Chondrocyte (in vitro differentiated cells): ENCODE data around the gene MRPS25. TPM values are rescaled to one million over a fixed set of nuclear protein-coding genes. Genes with fewer than 3 reads are reported as not detected.

Source experiments
- DNase-seq: peaks from one replicate; pipeline ENCODE4 v3.0.0; 2021; ENCODE audit warnings: mixed read lengths, low spot score
- H3K27ac Mint-ChIP-seq: one replicate; pipeline ENCODE4 v1.8.0; 2021; ENCODE audit warnings: mild to moderate bottlenecking, moderate library complexity, mixed read lengths; ENCODE audit not compliant: unreplicated experiment
- H3K27me3 Mint-ChIP-seq: 2 replicates; pipeline ENCODE4 v1.8.0; 2021; ENCODE audit warnings: low read depth, mixed read lengths
- H3K36me3 Mint-ChIP-seq: 2 replicates; pipeline ENCODE4 v1.8.0; 2021; ENCODE audit warnings: low read depth, mixed read lengths
- H3K4me1 Mint-ChIP-seq: 2 replicates; pipeline ENCODE4 v1.8.0; 2021; ENCODE audit warnings: low read depth, mild to moderate bottlenecking, mixed read lengths
- H3K4me3 Mint-ChIP-seq: one replicate; pipeline ENCODE4 v1.8.0; 2021; ENCODE audit warnings: mild to moderate bottlenecking, moderate library complexity, mixed read lengths; ENCODE audit not compliant: unreplicated experiment
- H3K9me3 Mint-ChIP-seq: 2 replicates; pipeline ENCODE4 v1.8.0; 2021; ENCODE audit warnings: low read depth, mixed read lengths
- total RNA-seq: library from RNA; stranded (reverse); gene quantifications from 3 replicates; pipeline ENCODE4 v1.2.1, GENCODE V29; 2021
- TF ChIP-seq, protein P1 (sequence below): fragments of 200-600 bp; sonication (generic); IDR thresholded peaks from 2 replicates; pipeline ENCODE4 v1.5.0; 2021; ENCODE audit warnings: antibody characterized with exemption, mild to moderate bottlenecking, moderate library complexity

Gene MRPS25
- total RNA-seq, 1 donor from 2014 or later, result 29.5 TPM

DNA sequence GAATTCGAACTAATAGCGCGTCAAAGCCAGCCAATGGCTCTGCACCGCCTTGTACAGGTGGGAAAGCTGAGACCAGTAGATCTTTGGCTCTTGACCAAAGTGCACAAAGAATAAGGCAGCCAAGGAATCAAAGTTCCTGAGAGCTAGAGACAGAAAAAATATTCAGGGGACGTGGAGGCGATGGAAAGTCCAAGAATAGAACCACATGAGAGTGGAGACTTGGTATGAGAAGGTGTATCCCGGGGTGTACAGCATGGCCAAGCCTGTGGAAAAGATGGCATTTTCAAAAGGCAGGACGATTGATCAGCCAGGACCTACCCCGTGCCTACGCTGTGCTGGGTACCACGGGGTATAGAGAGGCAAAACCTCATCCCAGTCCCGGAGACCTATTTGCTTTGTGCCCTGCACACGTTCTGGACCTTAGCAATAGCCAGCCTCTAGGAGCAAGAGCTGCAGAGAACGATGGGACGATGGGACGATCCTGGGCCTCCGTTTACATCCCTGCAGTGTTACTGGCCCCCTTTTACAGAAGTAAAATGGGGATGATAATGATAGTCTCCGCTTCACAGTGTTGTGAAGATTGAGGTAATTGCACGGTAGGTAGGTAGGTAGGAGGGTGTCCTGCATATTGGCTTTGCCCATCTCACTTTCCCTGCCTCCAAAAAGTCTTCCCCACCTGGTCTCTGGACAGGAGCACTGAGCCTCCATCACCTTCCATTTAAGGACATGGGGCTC lies 34.4 kb upstream of the MRPS25 start:
- H3K27me3 Mint-ChIP-seq, result no peaks in the 10 kb centered on the region
- no peak for DNase-seq
- peaks cover 5% of the 10 kb centered on the region for H3K36me3 Mint-ChIP-seq
- TF ChIP-seq, protein P1, sequence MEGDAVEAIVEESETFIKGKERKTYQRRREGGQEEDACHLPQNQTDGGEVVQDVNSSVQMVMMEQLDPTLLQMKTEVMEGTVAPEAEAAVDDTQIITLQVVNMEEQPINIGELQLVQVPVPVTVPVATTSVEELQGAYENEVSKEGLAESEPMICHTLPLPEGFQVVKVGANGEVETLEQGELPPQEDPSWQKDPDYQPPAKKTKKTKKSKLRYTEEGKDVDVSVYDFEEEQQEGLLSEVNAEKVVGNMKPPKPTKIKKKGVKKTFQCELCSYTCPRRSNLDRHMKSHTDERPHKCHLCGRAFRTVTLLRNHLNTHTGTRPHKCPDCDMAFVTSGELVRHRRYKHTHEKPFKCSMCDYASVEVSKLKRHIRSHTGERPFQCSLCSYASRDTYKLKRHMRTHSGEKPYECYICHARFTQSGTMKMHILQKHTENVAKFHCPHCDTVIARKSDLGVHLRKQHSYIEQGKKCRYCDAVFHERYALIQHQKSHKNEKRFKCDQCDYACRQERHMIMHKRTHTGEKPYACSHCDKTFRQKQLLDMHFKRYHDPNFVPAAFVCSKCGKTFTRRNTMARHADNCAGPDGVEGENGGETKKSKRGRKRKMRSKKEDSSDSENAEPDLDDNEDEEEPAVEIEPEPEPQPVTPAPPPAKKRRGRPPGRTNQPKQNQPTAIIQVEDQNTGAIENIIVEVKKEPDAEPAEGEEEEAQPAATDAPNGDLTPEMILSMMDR, result no peak
- H3K9me3 Mint-ChIP-seq, result no peaks in the 10 kb centered on the region
- H3K27ac Mint-ChIP-seq, result peak overlapping the region; percentile 96
- H3K4me1 Mint-ChIP-seq, result peaks cover 47% of the 10 kb centered on the region
- peak overlapping the region; percentile 93 for H3K4me3 Mint-ChIP-seq

DNA sequence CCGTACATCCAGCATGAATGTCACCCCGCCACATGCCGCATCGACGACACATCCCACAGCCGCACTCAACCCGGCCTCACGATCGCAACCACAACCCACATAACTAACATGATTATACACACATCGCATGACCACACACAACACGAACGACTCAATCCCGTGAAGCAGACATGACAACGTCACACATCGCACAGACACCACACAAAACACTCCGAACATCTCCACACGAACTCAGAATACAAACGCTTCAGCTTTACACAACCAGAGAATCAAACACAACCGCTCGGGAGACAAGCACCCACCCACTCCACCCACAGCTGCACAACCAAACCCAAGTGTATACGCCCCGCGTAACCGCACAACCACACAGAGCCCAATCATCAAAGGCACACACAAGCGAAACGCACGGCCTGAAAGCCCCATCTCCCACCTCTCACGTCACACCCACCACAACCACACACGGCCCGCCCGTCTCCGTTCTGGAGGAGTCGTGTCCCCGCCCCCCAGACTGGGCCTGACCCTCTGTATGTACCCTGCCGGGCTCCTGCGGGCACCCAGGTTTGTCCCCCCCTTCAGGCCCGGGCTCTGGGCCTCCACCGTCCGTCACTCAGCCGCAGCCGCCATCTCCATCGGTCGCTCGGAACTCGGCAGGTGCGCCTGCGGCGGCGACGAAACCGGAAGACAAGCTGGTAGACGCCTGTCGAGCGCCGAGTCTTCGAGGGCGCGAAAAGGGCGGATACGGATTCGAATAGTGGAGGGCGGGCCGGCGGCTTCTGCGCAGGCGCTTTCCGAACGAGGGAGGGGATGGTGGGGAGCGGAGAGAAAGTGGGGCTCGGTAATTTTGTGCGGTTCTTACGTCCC lies 33.6 kb upstream of the MRPS25 start, which contains the start of gene RBSN:
Gene RBSN, minus strand, starts transcription at position 646 of the 861 bp plus-strand sequence. CDS start 3,028 bp downstream, outside the sequence.
- Mint-ChIP-seq H3K27me3 (no peaks in the 10 kb centered on the region), H3K9me3 (no peaks in the 10 kb centered on the region), H3K36me3 (peaks cover 5% of the 10 kb centered on the region)

DNA sequence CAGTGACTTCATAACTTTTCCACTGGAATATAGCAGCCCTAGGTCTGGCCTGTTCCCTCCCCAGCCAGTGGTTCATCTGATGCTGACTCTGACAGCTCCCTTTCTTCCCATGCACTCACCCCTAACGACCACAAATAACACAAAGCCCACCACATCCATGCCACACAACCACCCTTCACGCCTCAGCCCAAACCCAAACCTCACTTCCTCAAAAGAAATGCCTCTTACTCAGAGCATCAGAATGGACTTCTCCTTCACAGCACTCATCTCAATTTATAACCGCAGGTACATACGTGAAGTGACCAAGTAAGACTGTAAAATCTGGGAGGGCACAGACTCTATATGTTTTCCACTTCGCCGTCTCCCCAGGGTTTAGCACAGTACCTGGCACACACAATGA lies 32.8 kb upstream of the MRPS25 start:
- Mint-ChIP-seq H3K27ac (peak overlapping the region; percentile 96), H3K4me1 (peaks cover 46% of the 10 kb centered on the region), H3K4me3 (peak overlapping the region; percentile 93), H3K36me3 (peaks cover 5% of the 10 kb centered on the region), H3K27me3 (no peaks in the 10 kb centered on the region), H3K9me3 (no peaks in the 10 kb centered on the region)
- DNase-seq, result no peak
- TF ChIP-seq, protein P1, result no peak

More for the DNA sequence above, 33.6 kb upstream of the MRPS25 start, which contains the start of gene RBSN:
- peak; percentile 98 for DNase-seq
- H3K4me3 Mint-ChIP-seq, result peak within 1 kb of the TSS; percentile 93
- peak within 1 kb of the TSS; percentile 96 for H3K27ac Mint-ChIP-seq
- peaks cover 47% of the 10 kb centered on the region for H3K4me1 Mint-ChIP-seq
- TF ChIP-seq, protein P1, result no peak

DNA sequence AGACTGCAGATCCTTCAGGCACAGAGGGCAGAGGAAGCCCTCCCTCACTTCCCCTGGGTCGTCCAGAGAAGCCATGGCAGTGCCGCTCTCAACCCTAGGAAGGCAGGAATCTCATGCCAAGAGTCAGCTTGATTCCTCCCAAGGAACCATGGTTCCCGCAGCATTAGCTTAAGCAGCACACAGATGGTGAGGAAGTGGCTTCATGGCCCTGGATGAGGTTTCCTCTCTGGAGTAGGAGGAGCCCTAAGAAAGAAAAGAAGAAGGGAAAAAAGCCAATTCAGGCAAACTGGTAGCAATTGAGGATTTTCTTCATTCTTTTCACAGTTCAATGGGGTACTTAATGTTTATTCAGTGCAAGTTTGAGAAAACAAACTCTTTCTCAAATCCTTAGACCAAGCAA lies 30.9 kb upstream of the MRPS25 start:
- Mint-ChIP-seq H3K27me3 (no peaks in the 10 kb centered on the region), H3K9me3 (no peaks in the 10 kb centered on the region), H3K4me3 (no peak overlapping the region), H3K27ac (no peak overlapping the region), H3K36me3 (peaks cover 5% of the 10 kb centered on the region), H3K4me1 (peaks cover 28% of the 10 kb centered on the region)
- no peak for DNase-seq
- TF ChIP-seq, protein P1, result no peak

DNA sequence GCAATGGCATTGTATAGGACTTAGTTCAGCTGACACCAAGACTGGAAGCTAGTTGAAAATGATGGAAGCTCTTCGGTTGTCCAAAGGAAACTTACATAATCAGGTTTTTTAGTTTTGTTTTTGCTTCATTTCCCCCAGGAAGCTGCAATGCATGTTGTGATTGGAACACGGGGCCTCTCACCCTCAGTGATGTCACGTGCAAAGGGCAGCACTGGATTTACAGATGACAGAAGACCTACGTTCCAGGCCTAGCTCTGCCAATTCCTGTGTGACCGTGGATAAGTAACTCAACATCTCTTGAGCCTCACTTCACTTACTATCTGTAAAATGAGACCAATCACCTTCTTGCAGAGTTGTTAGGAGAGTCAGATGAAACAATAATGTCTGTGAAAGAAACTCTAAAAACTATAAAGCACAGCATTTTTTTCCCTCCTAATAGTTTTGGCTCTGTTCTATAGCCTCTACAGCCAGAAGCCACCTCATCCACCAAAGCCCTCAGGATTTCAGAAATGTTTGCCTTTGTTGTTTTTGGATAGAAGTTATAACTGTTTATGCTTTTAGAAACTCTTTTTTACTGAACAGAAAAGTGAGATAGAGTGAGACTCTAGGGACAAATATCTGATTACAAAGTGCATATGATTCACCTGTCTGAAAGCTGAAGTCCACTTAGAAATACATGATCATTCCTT lies 29.2 kb upstream of the MRPS25 start:
- H3K36me3 Mint-ChIP-seq, result peaks cover 14% of the 10 kb centered on the region
- DNase-seq, result no peak

More for the DNA sequence above, 29.2 kb upstream of the MRPS25 start:
- no peaks in the 10 kb centered on the region for H3K9me3 Mint-ChIP-seq
- H3K27me3 Mint-ChIP-seq, result no peaks in the 10 kb centered on the region
- no peak overlapping the region for H3K4me3 Mint-ChIP-seq
- TF ChIP-seq, protein P1, result no peak
- peaks cover 22% of the 10 kb centered on the region for H3K4me1 Mint-ChIP-seq
- no peak overlapping the region for H3K27ac Mint-ChIP-seq
